Calu3 (cell line): ENCODE results near the gene TRIM7. TPM values are rescaled to one million over a fixed set of nuclear protein-coding genes. Genes with fewer than 3 reads are reported as not detected.

Experiments used
- BruUV-seq: library from RNA; stranded (reverse); fragments of 400-500 nt; replicated peaks from 2 replicates; lab custom pipeline; 2021; lab: Mats Ljungman, UMichigan
- CTCF ChIA-PET: fragments of 300-600 bp; sonication (Branson Sonifier 250); formaldehyde crosslinking; loops from one replicate; lab custom pipeline; 2022; ENCODE audit warnings: antibody characterized with exemption; lab: Charles Lee
- DNase-seq: peaks from one replicate; pipeline ENCODE4 v3.0.0; 2022
- H3K27ac Mint-ChIP-seq: one replicate; pipeline ENCODE4 v1.8.0; 2022; ENCODE audit warnings: mixed read lengths; ENCODE audit not compliant: unreplicated experiment
- H3K27me3 Mint-ChIP-seq: one replicate; pipeline ENCODE4 v1.8.0; 2022; ENCODE audit warnings: mixed read lengths; ENCODE audit not compliant: unreplicated experiment
- H3K36me3 Mint-ChIP-seq: one replicate; pipeline ENCODE4 v1.8.0; 2022; ENCODE audit warnings: mild to moderate bottlenecking, moderate library complexity, mixed read lengths; ENCODE audit not compliant: insufficient read depth, unreplicated experiment
- H3K4me1 Mint-ChIP-seq: one replicate; pipeline ENCODE4 v1.8.0; 2022; ENCODE audit warnings: mild to moderate bottlenecking, low read depth, mixed read lengths; ENCODE audit not compliant: unreplicated experiment
- H3K4me3 Mint-ChIP-seq: one replicate; pipeline ENCODE4 v1.8.0; 2022; ENCODE audit warnings: mild to moderate bottlenecking, low read depth, moderate library complexity, mixed read lengths; ENCODE audit not compliant: unreplicated experiment
- H3K9me3 Mint-ChIP-seq: one replicate; pipeline ENCODE4 v1.8.0; 2022; ENCODE audit warnings: low read depth, mixed read lengths; ENCODE audit not compliant: unreplicated experiment
- CTCF ChIP-seq: fragments of 200-600 bp; IDR thresholded peaks from one replicate; pipeline ENCODE4 v1.8.0; 2022; ENCODE audit warnings: antibody characterized with exemption; ENCODE audit not compliant: unreplicated experiment
- intact Hi-C: fragments of 100-400 bp; cut with micrococcal nuclease; formaldehyde crosslinking; loops from one replicate; pipeline ENCODE4 v1.10.0; 2022; ENCODE audit not compliant: unreplicated experiment
- total RNA-seq: library from RNA; stranded (reverse); gene quantifications from 2 replicates; pipeline ENCODE4 v1.2.3, GENCODE V29; 2022

TRIM7 gene
- total RNA-seq, 1 experiment from 2014 or later, result 2.4 TPM

DNA sequence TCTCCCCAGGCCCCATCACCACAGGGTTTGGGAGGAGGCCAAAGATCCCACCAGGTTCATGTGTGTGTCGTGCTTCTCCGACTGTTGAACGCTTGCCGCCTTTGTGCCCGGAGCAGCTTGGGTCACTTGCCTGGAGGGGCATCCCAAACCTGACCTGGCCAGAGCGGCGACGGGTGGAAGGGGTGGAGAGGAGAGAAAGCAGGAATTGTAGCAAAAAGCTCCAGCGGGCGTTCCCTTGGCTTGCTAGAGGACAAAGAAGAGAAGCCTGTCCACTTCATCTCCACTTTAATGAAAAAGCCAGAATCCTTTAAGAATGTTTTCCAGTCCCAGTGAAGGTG, 15.2 kb upstream of the TRIM7 start:
- H3K36me3 Mint-ChIP-seq, result peaks cover 74% of the 10 kb centered on the region
- TF ChIP-seq CTCF, result no peak
- intact Hi-C loops, result no loop called here
- H3K9me3 Mint-ChIP-seq, result no peaks in the 10 kb centered on the region
- H3K27me3 Mint-ChIP-seq, result no peaks in the 10 kb centered on the region
- H3K27ac Mint-ChIP-seq, result no peak overlapping the region
- peak overlapping the region; percentile 68 for H3K4me3 Mint-ChIP-seq
- no peak for DNase-seq
- H3K4me1 Mint-ChIP-seq, result peaks cover 53% of the 10 kb centered on the region
- BruUV-seq, result no TSS peak
- CTCF ChIA-PET, result no interaction called here

GRCh38 chr5:181219262-181220177, 14.5 kb upstream of the TRIM7 start:
- peaks cover 71% of the 10 kb centered on the region for H3K36me3 Mint-ChIP-seq
- no peaks in the 10 kb centered on the region for H3K27me3 Mint-ChIP-seq
- no peak overlapping the region for H3K27ac Mint-ChIP-seq
- no peaks in the 10 kb centered on the region for H3K9me3 Mint-ChIP-seq
- DNase-seq, result no peak
- CTCF ChIA-PET, result no interaction called here
- no TSS peak for BruUV-seq
- no peak for TF ChIP-seq CTCF
- intact Hi-C loops, result no loop called here
- H3K4me3 Mint-ChIP-seq, result peak overlapping the region; percentile 68
- peaks cover 49% of the 10 kb centered on the region for H3K4me1 Mint-ChIP-seq

- intact Hi-C loops, result loop anchor here (1.0 kb wide), 1 partner anchor 11 kb away; no protein-coding TSS in a partner anchor
- CTCF ChIA-PET, result no interaction called here
- peak overlapping the region; percentile 91 for H3K27ac Mint-ChIP-seq
Measured at GRCh38 chr5:181218795-181219124, 13.8 kb upstream of the TRIM7 start.

DNA sequence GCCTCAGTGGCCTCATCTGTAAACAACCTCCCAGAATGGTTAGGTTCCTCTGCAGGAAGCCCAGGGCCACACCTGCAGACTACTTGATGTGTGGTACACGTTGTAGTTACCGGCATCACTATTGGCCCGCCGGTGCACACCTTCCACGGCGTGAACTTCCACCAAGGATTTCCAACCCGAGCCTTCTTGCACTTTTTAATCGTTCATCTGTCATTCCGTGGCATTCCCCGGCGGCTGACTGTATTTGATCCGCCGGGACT, 12.7 kb upstream of the TRIM7 start:
- no peaks in the 10 kb centered on the region for H3K9me3 Mint-ChIP-seq
- CTCF ChIA-PET, result interaction anchor here (0.7 kb wide), 1 partner anchor 10 kb away, joined by 3 read pairs; no protein-coding TSS in a partner anchor
- intact Hi-C loops, result loop anchor here (1.0 kb wide), 1 partner anchor 10 kb away; no protein-coding TSS in a partner anchor
- peaks cover 51% of the 10 kb centered on the region for H3K4me1 Mint-ChIP-seq
- peak overlapping the region; percentile 91 for H3K27ac Mint-ChIP-seq
- H3K4me3 Mint-ChIP-seq, result peak overlapping the region; percentile 68
- H3K36me3 Mint-ChIP-seq, result peaks cover 54% of the 10 kb centered on the region
- no peak for TF ChIP-seq CTCF
- BruUV-seq, result no TSS peak
- H3K27me3 Mint-ChIP-seq, result peaks cover 8% of the 10 kb centered on the region
- peak; percentile 70 for DNase-seq

More at GRCh38 chr5:181218795-181219124, 13.8 kb upstream of the TRIM7 start:
- DNase-seq, result no peak
- H3K4me1 Mint-ChIP-seq, result peaks cover 49% of the 10 kb centered on the region
- peak overlapping the region; percentile 68 for H3K4me3 Mint-ChIP-seq
- no TSS peak for BruUV-seq
- H3K27me3 Mint-ChIP-seq, result peaks cover 5% of the 10 kb centered on the region
- no peaks in the 10 kb centered on the region for H3K9me3 Mint-ChIP-seq
- TF ChIP-seq CTCF, result no peak
- H3K36me3 Mint-ChIP-seq, result peaks cover 64% of the 10 kb centered on the region
